B cell (primary cell): ENCODE measurements around the gene MMS22L. TPM values are rescaled to one million over a fixed set of nuclear protein-coding genes. Genes with fewer than 3 reads are reported as not detected.

Experiments used
- ATAC-seq: fragments of 200-7000 bp; cut with Tn5 transposase; one replicate; pipeline ENCODE4 v1.10.0; 2021; ENCODE audit warnings: low read depth, mild to moderate bottlenecking, moderate number of reproducible peaks, moderate library complexity
- CTCF ChIA-PET: fragments of 350-600 bp; sonication (Branson Sonifier 250); formaldehyde crosslinking; loops from one replicate; lab custom pipeline; 2021; ENCODE audit warnings: antibody characterized with exemption, inconsistent platforms; lab: Charles Lee
- POLR2A ChIA-PET: fragments of 350-600 bp; sonication (Branson Sonifier 250); formaldehyde crosslinking; loops from one replicate; lab custom pipeline; 2021; ENCODE audit warnings: antibody characterized with exemption; lab: Charles Lee
- DNase-seq: peaks from one replicate; pipeline ENCODE4 v3.0.0; 2013
- H2AFZ ChIP-seq: 2 replicates; pipeline ENCODE4 v1.6.1; 2012; ENCODE audit warnings: mild to moderate bottlenecking, low read depth, low read length; ENCODE audit not compliant: insufficient read depth, poor library complexity, severe bottlenecking
- H3K27ac ChIP-seq, 2 donors: 1 replicate in 1 of 2; 2 replicates in 1 of 2; pipeline ENCODE4 v1.5.1; 2012 to 2013; ENCODE audit warnings: low read length in 2 of 2, mild to moderate bottlenecking in 2 of 2, moderate library complexity in 1 of 2
- H3K27me3 ChIP-seq, 4 experiments: fragments of 200-600 bp in 1 of 4; sonication (generic) in 1 of 4; replicated peaks in 1 of 4; 1 replicate in 2 of 4; 2 replicates in 2 of 4; pipeline versions ENCODE4 v1.6.1 to v1.7.0; 2013 to 2016; ENCODE audit warnings: low read length in 3 of 4, mild to moderate bottlenecking in 2 of 4, mixed read lengths in 1 of 4, moderate library complexity in 1 of 4; ENCODE audit not compliant: insufficient read depth in 4 of 4, control insufficient read depth in 3 of 4; ENCODE audit errors: control extremely low read depth in 1 of 4
- H3K36me3 ChIP-seq, 2 experiments: replicated peaks in 1 of 2; 1 replicate in 1 of 2; 2 replicates in 1 of 2; pipeline versions ENCODE4 v1.6.1 to v1.7.1; 2013; ENCODE audit warnings: low read length in 1 of 2; ENCODE audit not compliant: insufficient read depth in 2 of 2, control insufficient read depth in 1 of 2; ENCODE audit errors: control extremely low read depth in 1 of 2, extremely low read depth in 1 of 2
- H3K4me1 ChIP-seq, 2 donors: fragments of 200-600 bp in 1 of 2; sonication (generic) in 1 of 2; 1 replicate in 1 of 2; 2 replicates in 1 of 2; pipeline versions ENCODE4 v1.5.1 to v1.6.1; 2013 to 2017; ENCODE audit warnings: low read length in 2 of 2; ENCODE audit not compliant: control insufficient read depth in 2 of 2, insufficient read depth in 2 of 2
- H3K4me2 ChIP-seq: replicated peaks from 2 replicates; pipeline ENCODE3; 2012; ENCODE audit warnings: mild to moderate bottlenecking, low read depth, low read length; ENCODE audit not compliant: poor library complexity, severe bottlenecking
- H3K4me3 ChIP-seq, 5 experiments: fragments of 200-600 bp in 1 of 5; sonication (generic) in 1 of 5; 1 replicate in 3 of 5; 2 replicates in 2 of 5; pipeline versions ENCODE4 v1.5.1 to v1.7.0; 2011 to 2016; ENCODE audit warnings: low read length in 4 of 5, mild to moderate bottlenecking in 4 of 5, low read depth in 2 of 5, control low read depth in 1 of 5, moderate library complexity in 1 of 5; ENCODE audit not compliant: insufficient read depth in 1 of 5; ENCODE audit errors: control extremely low read depth in 1 of 5, extremely low read depth in 1 of 5
- H3K79me2 ChIP-seq: fragments of 200-600 bp; sonication (generic); one replicate; pipeline ENCODE4 v1.6.0; 2016; ENCODE audit warnings: low read length; ENCODE audit not compliant: control insufficient read depth, insufficient read depth
- H3K9ac ChIP-seq: fragments of 200-600 bp; sonication (generic); 2 replicates; pipeline ENCODE4 v1.6.1; 2017; ENCODE audit warnings: mild to moderate bottlenecking, low read length, moderate library complexity
- H3K9me3 ChIP-seq, 3 donors: one replicate each; pipeline versions ENCODE4 v1.6.1 to v1.7.1; 2013; ENCODE audit warnings: low read length in 2 of 3; ENCODE audit not compliant: control insufficient read depth in 2 of 3, insufficient read depth in 1 of 3; ENCODE audit errors: control extremely low read depth in 1 of 3
- H4K20me1 ChIP-seq: 2 replicates; pipeline ENCODE4 v1.6.0; 2012; ENCODE audit warnings: mild to moderate bottlenecking, low read length; ENCODE audit not compliant: insufficient read depth, control insufficient read depth, poor library complexity, severe bottlenecking
- H3K27ac Mint-ChIP-seq: one replicate; pipeline ENCODE4 v1.8.0; 2021; ENCODE audit warnings: mixed read lengths
- H3K27me3 Mint-ChIP-seq: one replicate; pipeline ENCODE4 v1.8.0; 2021; ENCODE audit warnings: mixed read lengths
- H3K4me1 Mint-ChIP-seq: one replicate; pipeline ENCODE4 v1.8.0; 2021; ENCODE audit warnings: mixed read lengths
- H3K4me3 Mint-ChIP-seq: one replicate; pipeline ENCODE4 v1.8.0; 2021; ENCODE audit warnings: mixed read lengths
- H3K9me3 Mint-ChIP-seq: one replicate; pipeline ENCODE4 v1.8.0; 2022; ENCODE audit warnings: mixed read lengths; ENCODE audit not compliant: insufficient read depth
- EZH2 ChIP-seq: IDR thresholded peaks from 2 replicates; pipeline ENCODE4 v1.6.1; 2012; ENCODE audit warnings: borderline replicate concordance, low read depth, mild to moderate bottlenecking, moderate library complexity, low read length; ENCODE audit not compliant: insufficient read depth, poor library complexity, severe bottlenecking
- WGBS: methylation state at CpG from one replicate; pipeline ENCODE4 v1.1.5; 2013; ENCODE audit warnings: missing lambda C conversion rate; ENCODE audit not compliant: insufficient coverage; 5-methylcytosine and 5-hydroxymethylcytosine counted together
- intact Hi-C: fragments of 100-400 bp; cut with micrococcal nuclease; formaldehyde crosslinking; loops from one replicate; pipeline ENCODE4 v1.10.0; 2022
- polyA plus RNA-seq: library from polyadenylated mRNA; depleted of rRNA; stranded (reverse); fragments of >200 nt; gene quantifications from 2 replicates; pipeline ENCODE4 v1.2.3, GENCODE V29; 2012
- total RNA-seq, 2 donors: library from RNA; stranded (reverse); fragments of 120-200 nt in 1 of 2; gene quantifications; 1 replicate in 1 of 2; 2 replicates in 1 of 2; pipeline versions ENCODE4 v1.2.3 to v1.2.4, GENCODE V29; 2013 to 2022
- TF ChIP-seq, protein P1 (sequence below): fragments of 200-600 bp; IDR thresholded peaks from one replicate; pipeline ENCODE4 v1.8.0; 2022; ENCODE audit warnings: antibody characterized with exemption, mild to moderate bottlenecking

Gene MMS22L
- total and polyA plus RNA-seq, 2 donors (not counting 1 experiment from before 2014, with no cell fraction given): 3.2 to 20.5 TPM

- Histone ChIP-seq H3K9ac (no peak overlapping the region), H3K36me3 (no peaks in the 10 kb centered on the region), H3K4me3 (no peak overlapping the region), H3K4me2 (no peak overlapping the region), H3K79me2 (no peaks in the 10 kb centered on the region), H3K9me3 (peaks cover 0 to 20% (median 0%) of the 10 kb centered on the region in 3 donors), H3K27me3 (peaks cover 0 to 3% (median 0%) of the 10 kb centered on the region in 4 experiments), H3K4me1 (no peaks in the 10 kb centered on the region), H3K27ac (no peak overlapping the region), H4K20me1 (no peaks in the 10 kb centered on the region), H2AFZ (no peak overlapping the region)
- no peaks in the 10 kb centered on the region for H3K4me1 Mint-ChIP-seq
- POLR2A ChIA-PET: no interaction called here
- TF ChIP-seq EZH2: no peak
- TF ChIP-seq, protein P1, sequence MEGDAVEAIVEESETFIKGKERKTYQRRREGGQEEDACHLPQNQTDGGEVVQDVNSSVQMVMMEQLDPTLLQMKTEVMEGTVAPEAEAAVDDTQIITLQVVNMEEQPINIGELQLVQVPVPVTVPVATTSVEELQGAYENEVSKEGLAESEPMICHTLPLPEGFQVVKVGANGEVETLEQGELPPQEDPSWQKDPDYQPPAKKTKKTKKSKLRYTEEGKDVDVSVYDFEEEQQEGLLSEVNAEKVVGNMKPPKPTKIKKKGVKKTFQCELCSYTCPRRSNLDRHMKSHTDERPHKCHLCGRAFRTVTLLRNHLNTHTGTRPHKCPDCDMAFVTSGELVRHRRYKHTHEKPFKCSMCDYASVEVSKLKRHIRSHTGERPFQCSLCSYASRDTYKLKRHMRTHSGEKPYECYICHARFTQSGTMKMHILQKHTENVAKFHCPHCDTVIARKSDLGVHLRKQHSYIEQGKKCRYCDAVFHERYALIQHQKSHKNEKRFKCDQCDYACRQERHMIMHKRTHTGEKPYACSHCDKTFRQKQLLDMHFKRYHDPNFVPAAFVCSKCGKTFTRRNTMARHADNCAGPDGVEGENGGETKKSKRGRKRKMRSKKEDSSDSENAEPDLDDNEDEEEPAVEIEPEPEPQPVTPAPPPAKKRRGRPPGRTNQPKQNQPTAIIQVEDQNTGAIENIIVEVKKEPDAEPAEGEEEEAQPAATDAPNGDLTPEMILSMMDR: no peak
- ATAC-seq (no peak), DNase-seq (no peak)
- H3K27me3 Mint-ChIP-seq: peaks cover 11% of the 10 kb centered on the region
- intact Hi-C loops: no loop called here
- H3K27ac Mint-ChIP-seq: no peak overlapping the region
- CTCF ChIA-PET: no interaction called here
- WGBS: 46% methylated on average over 3 of the region's 5 CpGs
- H3K9me3 Mint-ChIP-seq: no peaks in the 10 kb centered on the region
- no peak overlapping the region for H3K4me3 Mint-ChIP-seq
Observed at GRCh38 chr6:97110149-97110548, 172.9 kb downstream of the MMS22L start.

GRCh38 chr6:97109444-97109843, 173.6 kb downstream of the MMS22L start:
- Histone ChIP-seq H3K4me2 (no peak overlapping the region), H3K9me3 (peaks cover 0 to 20% (median 0%) of the 10 kb centered on the region in 3 donors), H3K9ac (no peak overlapping the region), H4K20me1 (no peaks in the 10 kb centered on the region), H3K27ac (no peak overlapping the region), H2AFZ (no peak overlapping the region), H3K4me1 (no peaks in the 10 kb centered on the region), H3K4me3 (no peak overlapping the region), H3K27me3 (peaks cover 0 to 3% (median 0%) of the 10 kb centered on the region in 4 experiments), H3K79me2 (no peaks in the 10 kb centered on the region), H3K36me3 (no peaks in the 10 kb centered on the region)
- H3K27me3 Mint-ChIP-seq: peaks cover 11% of the 10 kb centered on the region
- H3K4me3 Mint-ChIP-seq: no peak overlapping the region
- no peak for DNase-seq
- ChIA-PET POLR2A (no interaction called here), CTCF (no interaction called here)
- no peaks in the 10 kb centered on the region for H3K4me1 Mint-ChIP-seq
- no peak for ATAC-seq
- TF ChIP-seq, protein P1: no peak
- TF ChIP-seq EZH2: no peak
- no peak overlapping the region for H3K27ac Mint-ChIP-seq
- H3K9me3 Mint-ChIP-seq: no peaks in the 10 kb centered on the region
- intact Hi-C loops: no loop called here
- WGBS: 100% methylated on average over 2 of the region's 4 CpGs
